ENCODE measurements around the gene PPP2R2C. TPM values are rescaled to one million over a fixed set of nuclear protein-coding genes. Genes with fewer than 3 reads are reported as not detected.

PPP2R2C gene
- polyA plus RNA-seq, 1 donor (not counting 4 experiments of a cell fraction or from before 2014, with no cell fraction given), result 12.3 TPM

DNA sequence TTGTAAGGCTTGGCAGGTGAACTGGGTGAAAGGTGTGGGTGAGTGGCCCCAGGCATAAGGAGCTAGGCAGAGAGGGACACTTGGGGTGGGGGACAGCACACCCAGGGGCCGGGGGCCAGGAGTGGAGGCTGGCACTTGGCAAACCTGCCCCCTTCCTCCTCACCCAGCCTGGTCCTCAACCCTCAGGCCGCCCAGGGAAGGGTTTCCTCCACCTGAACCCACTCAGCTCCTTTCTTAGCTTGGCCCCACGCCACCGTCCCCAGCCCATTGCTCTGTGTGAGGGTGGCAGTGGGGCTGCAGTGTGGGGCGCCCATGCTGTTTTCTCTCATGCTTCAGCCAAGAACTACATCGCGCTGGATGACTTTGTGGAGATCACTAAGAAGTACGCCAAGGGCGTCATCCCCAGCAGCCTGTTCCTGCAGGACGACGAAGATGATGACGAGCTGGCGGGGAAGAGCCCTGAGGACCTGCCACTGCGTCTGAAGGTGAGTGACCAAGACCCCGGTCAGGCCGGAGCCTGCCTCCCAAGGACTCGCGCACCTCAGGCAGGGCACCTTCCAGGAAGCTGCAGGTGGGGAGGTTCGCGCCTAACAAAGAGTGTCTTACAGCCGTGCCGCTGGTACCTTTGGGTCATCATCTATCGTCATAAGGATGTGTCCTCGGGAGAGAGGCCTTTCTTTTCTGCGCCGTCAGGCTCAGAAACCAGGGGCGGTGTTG lies 177.6 kb downstream of the PPP2R2C start:
- no peak for FAIRE-seq
- H3K36me3 ChIP-seq (ENCODE audit: control insufficient read depth in 2 of 2, extremely low read depth in 1 of 2, insufficient read depth in 2 of 2, low read length in 2 of 2), result peaks cover 0 to 8% of the 10 kb centered on the region in 2 experiments
- DNase-seq (ENCODE audit: low read depth, low spot score), result no peak

GRCh38 chr4:6293661-6294060 lies 178.8 kb downstream of the PPP2R2C start:
- no peaks in the 10 kb centered on the region for H3K4me1 ChIP-seq (ENCODE audit: control insufficient read depth, extremely low read depth, insufficient read depth, low read length)
- no peak overlapping the region for H3K9ac ChIP-seq (ENCODE audit: control insufficient read depth, extremely low read depth, insufficient read depth, low read length)
- no peak overlapping the region for H3K27ac ChIP-seq (ENCODE audit: control insufficient read depth, insufficient read depth, low read length)
- H3K4me3 ChIP-seq (ENCODE audit: control insufficient read depth in 2 of 3, extremely low read depth in 1 of 3, insufficient read depth in 2 of 3, low read depth in 1 of 3, low read length in 3 of 3), result no peak overlapping the region
- no peak for DNase-seq (ENCODE audit: low read depth, low spot score)
- TF ChIP-seq CTCF (optimal IDR thresholded peaks at IDR 0.05 in 1 of 3, IDR thresholded peaks at IDR 0.05 in 1 of 3, conservative IDR thresholded peaks at IDR 0.05 in 1 of 3; ENCODE audit: extremely low read depth in 1 of 3, insufficient read depth in 2 of 3, low read length in 3 of 3) (no peak), EZH2 (IDR thresholded peaks at IDR 0.05; ENCODE audit: low read length) (no peak)
- H4K20me1 ChIP-seq (ENCODE audit: control insufficient read depth, extremely low read depth, insufficient read depth, low read length), result no peaks in the 10 kb centered on the region
- no peaks in the 10 kb centered on the region for H3K9me1 ChIP-seq (ENCODE audit: control insufficient read depth, extremely low read depth, insufficient read depth, low read length)
- no peaks in the 10 kb centered on the region for H3K79me2 ChIP-seq (ENCODE audit: control insufficient read depth, insufficient read depth, low read length)
- dilution Hi-C loops (cut with MboI; ENCODE audit: extremely low pct_ligation_motif_present, low sequenced_read_pairs), result no loop called here
- H3K4me2 ChIP-seq (ENCODE audit: control insufficient read depth, extremely low read depth, insufficient read depth, low read depth, low read length), result no peak overlapping the region
- no peaks in the 10 kb centered on the region for H3K27me3 ChIP-seq (ENCODE audit: control insufficient read depth, extremely low read depth, insufficient read depth, low read length)
- peaks cover 0 to 8% of the 10 kb centered on the region in 2 experiments for H3K36me3 ChIP-seq (ENCODE audit: control insufficient read depth in 2 of 2, extremely low read depth in 1 of 2, insufficient read depth in 2 of 2, low read length in 2 of 2)
- no peaks in the 10 kb centered on the region for H3K9me3 ChIP-seq (ENCODE audit: control insufficient read depth, low read depth, low read length)
- FAIRE-seq, result no peak
- H2AFZ ChIP-seq (ENCODE audit: control insufficient read depth, low read length), result no peak overlapping the region

More for the DNA sequence above, 177.6 kb downstream of the PPP2R2C start:
- dilution Hi-C loops (cut with MboI; ENCODE audit: extremely low pct_ligation_motif_present, low sequenced_read_pairs), result no loop called here
- Histone ChIP-seq H3K27ac (ENCODE audit: control insufficient read depth, insufficient read depth, low read length) (no peak overlapping the region), H2AFZ (ENCODE audit: control insufficient read depth, low read length) (no peak overlapping the region), H3K4me3 (ENCODE audit: control insufficient read depth in 2 of 3, extremely low read depth in 1 of 3, insufficient read depth in 2 of 3, low read depth in 1 of 3, low read length in 3 of 3) (no peak overlapping the region), H3K4me1 (ENCODE audit: control insufficient read depth, extremely low read depth, insufficient read depth, low read length) (no peaks in the 10 kb centered on the region), H3K79me2 (ENCODE audit: control insufficient read depth, insufficient read depth, low read length) (no peaks in the 10 kb centered on the region), H3K9ac (ENCODE audit: control insufficient read depth, extremely low read depth, insufficient read depth, low read length) (no peak overlapping the region), H3K4me2 (ENCODE audit: control insufficient read depth, extremely low read depth, insufficient read depth, low read depth, low read length) (no peak overlapping the region), H4K20me1 (ENCODE audit: control insufficient read depth, extremely low read depth, insufficient read depth, low read length) (no peaks in the 10 kb centered on the region), H3K9me3 (ENCODE audit: control insufficient read depth, low read depth, low read length) (no peaks in the 10 kb centered on the region), H3K9me1 (ENCODE audit: control insufficient read depth, extremely low read depth, insufficient read depth, low read length) (no peaks in the 10 kb centered on the region), H3K27me3 (ENCODE audit: control insufficient read depth, extremely low read depth, insufficient read depth, low read length) (no peaks in the 10 kb centered on the region)
- TF ChIP-seq EZH2 (IDR thresholded peaks at IDR 0.05; ENCODE audit: low read length) (no peak), CTCF (optimal IDR thresholded peaks at IDR 0.05 in 1 of 3, IDR thresholded peaks at IDR 0.05 in 1 of 3, conservative IDR thresholded peaks at IDR 0.05 in 1 of 3; ENCODE audit: extremely low read depth in 1 of 3, insufficient read depth in 2 of 3, low read length in 3 of 3) (no peak)
